ENCODE data around the gene CAMP.

- TF ChIP-seq CTCF (IDR thresholded peaks at IDR 0.05) (no peak), POLR2A (IDR thresholded peaks at IDR 0.05; ENCODE audit: low read depth) (no peak), EP300 (IDR thresholded peaks at IDR 0.05) (no peak), POLR2AphosphoS5 (IDR thresholded peaks at IDR 0.05) (no peak)
These were observed 13.8 kb upstream of the CAMP start for GRCh38 chr3:48209445-48209844.

Data from esophagus muscularis mucosa (tissue), 4 donors.